ENCODE data around the gene ANKFY1.
"Not testable (repeated sequence)": the region's sequence is repeated elsewhere in the genome, so short reads cannot be mapped to it uniquely, and the experiment has no call there.

DNA sequence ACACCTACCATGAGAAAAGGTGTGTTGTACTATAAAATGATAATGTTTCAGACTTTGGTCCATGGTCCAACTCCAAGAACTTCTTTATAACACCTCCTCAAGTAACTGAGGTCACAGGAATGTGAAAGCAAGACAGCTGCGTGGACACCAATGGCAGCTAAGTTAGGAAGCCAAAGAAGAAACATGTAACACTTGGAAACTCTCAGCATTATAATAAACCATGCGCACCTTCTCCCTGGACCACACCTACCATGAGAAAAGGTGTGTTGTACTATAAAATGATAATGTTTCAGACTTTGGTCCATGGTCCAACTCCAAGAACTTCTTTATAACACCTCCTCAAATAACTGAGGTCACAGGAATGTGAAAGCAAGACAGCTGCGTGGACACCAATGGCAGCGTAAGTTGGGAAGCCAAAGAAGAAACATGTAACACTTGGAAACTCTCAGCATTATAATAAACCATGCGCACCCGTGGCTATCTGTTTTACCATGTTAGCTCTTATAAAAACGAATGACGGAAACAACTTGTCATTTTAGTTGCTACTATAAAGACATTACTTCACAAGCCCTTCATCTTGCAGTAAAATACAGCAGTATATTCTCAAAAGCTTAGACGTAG lies 124.8 kb downstream of the ANKFY1 start:
- TF ChIP-seq, protein P1, sequence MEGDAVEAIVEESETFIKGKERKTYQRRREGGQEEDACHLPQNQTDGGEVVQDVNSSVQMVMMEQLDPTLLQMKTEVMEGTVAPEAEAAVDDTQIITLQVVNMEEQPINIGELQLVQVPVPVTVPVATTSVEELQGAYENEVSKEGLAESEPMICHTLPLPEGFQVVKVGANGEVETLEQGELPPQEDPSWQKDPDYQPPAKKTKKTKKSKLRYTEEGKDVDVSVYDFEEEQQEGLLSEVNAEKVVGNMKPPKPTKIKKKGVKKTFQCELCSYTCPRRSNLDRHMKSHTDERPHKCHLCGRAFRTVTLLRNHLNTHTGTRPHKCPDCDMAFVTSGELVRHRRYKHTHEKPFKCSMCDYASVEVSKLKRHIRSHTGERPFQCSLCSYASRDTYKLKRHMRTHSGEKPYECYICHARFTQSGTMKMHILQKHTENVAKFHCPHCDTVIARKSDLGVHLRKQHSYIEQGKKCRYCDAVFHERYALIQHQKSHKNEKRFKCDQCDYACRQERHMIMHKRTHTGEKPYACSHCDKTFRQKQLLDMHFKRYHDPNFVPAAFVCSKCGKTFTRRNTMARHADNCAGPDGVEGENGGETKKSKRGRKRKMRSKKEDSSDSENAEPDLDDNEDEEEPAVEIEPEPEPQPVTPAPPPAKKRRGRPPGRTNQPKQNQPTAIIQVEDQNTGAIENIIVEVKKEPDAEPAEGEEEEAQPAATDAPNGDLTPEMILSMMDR (IDR thresholded peaks at IDR 0.05; ENCODE audit: low read depth, low read length, poor library complexity, severe bottlenecking): not testable (repeated sequence)
- not testable (repeated sequence) for TF ChIP-seq EZH2phosphoT487 (IDR thresholded peaks at IDR 0.05; ENCODE audit: borderline replicate concordance, low read length)

Measured in DOHH2 (cell line).